GM23338 (cell line): Measurements from ENCODE around the gene PSKH1. TPM values are rescaled to one million over a fixed set of nuclear protein-coding genes. Genes with fewer than 3 reads are reported as not detected.
A peak's percentile ranks its signal among the peaks of the same experiment; 100 is the strongest.

Source experiments
- ATAC-seq: fragments of 200-7000 bp; cut with Tn5 transposase; 3 replicates; pipeline ENCODE4 v1.9.1; 2020
- DNase-seq: peaks from one replicate; pipeline ENCODE4 v3.0.0-alpha.2; 2015; ENCODE audit warnings: low spot score
- H2AFZ ChIP-seq: fragments of 200-600 bp; sonication (generic); 2 replicates; pipeline ENCODE4 v1.8.0; 2016; ENCODE audit warnings: antibody characterized with exemption, mild to moderate bottlenecking, moderate library complexity
- H3F3A ChIP-seq: fragments of 200-600 bp; sonication (generic); replicated peaks from 2 replicates; pipeline ENCODE4 v1.8.0; 2017; ENCODE audit warnings: antibody characterized with exemption, mixed run types, low read depth
- H3K27ac ChIP-seq: fragments of 200-600 bp; sonication (generic); 2 replicates; pipeline ENCODE4 v1.6.1; 2016; ENCODE audit warnings: low read depth
- H3K27me3 ChIP-seq: fragments of 200-600 bp; sonication (generic); 2 replicates; pipeline ENCODE4 v1.8.0; 2016; ENCODE audit warnings: mild to moderate bottlenecking, mixed run types, moderate library complexity; ENCODE audit not compliant: insufficient read depth
- H3K36me3 ChIP-seq: fragments of 200-600 bp; sonication (generic); 2 replicates; pipeline ENCODE4 v1.8.0; 2016; ENCODE audit warnings: mild to moderate bottlenecking; ENCODE audit not compliant: insufficient read depth
- H3K4me1 ChIP-seq: fragments of 200-600 bp; sonication (generic); 2 replicates; pipeline ENCODE4 v1.8.0; 2016; ENCODE audit warnings: mild to moderate bottlenecking, moderate library complexity; ENCODE audit not compliant: insufficient read depth
- H3K4me2 ChIP-seq: fragments of 200-600 bp; sonication (generic); 2 replicates; pipeline ENCODE4 v1.7.1; 2017; ENCODE audit warnings: mixed run types
- H3K4me3 ChIP-seq: fragments of 200-600 bp; sonication (generic); 2 replicates; pipeline ENCODE4 v1.6.1; 2016; ENCODE audit warnings: mixed run types
- H3K79me2 ChIP-seq: fragments of 200-600 bp; sonication (generic); replicated peaks from 2 replicates; pipeline ENCODE4 v1.8.0; 2017; ENCODE audit warnings: mild to moderate bottlenecking; ENCODE audit not compliant: insufficient read depth
- H3K9me2 ChIP-seq: fragments of 200-600 bp; sonication (generic); 2 replicates; pipeline ENCODE4 v1.8.0; 2017; ENCODE audit not compliant: insufficient read depth
- H4K20me1 ChIP-seq: fragments of 200-600 bp; sonication (generic); replicated peaks from 2 replicates; pipeline ENCODE4 v1.8.0; 2017; ENCODE audit warnings: mild to moderate bottlenecking; ENCODE audit not compliant: insufficient read depth
- H3K27ac Mint-ChIP-seq: 2 replicates; pipeline ENCODE4 v1.8.0; 2020; ENCODE audit warnings: inconsistent platforms, mild to moderate bottlenecking, moderate library complexity, mixed read lengths
- H3K27me3 Mint-ChIP-seq: 3 replicates; pipeline ENCODE4 v1.8.0; 2022; ENCODE audit warnings: low read depth, mild to moderate bottlenecking, moderate library complexity, mixed read lengths, inconsistent platforms; ENCODE audit not compliant: insufficient read depth, poor library complexity
- H3K36me3 Mint-ChIP-seq: 3 replicates; pipeline ENCODE4 v1.8.0; 2021; ENCODE audit warnings: low read depth, mild to moderate bottlenecking, inconsistent platforms, moderate library complexity, mixed read lengths
- H3K4me1 Mint-ChIP-seq: 3 replicates; pipeline ENCODE4 v1.8.0; 2020; ENCODE audit warnings: mild to moderate bottlenecking, inconsistent platforms, mixed read lengths
- H3K4me3 Mint-ChIP-seq: 3 replicates; pipeline ENCODE4 v1.8.0; 2021; ENCODE audit warnings: moderate library complexity, mild to moderate bottlenecking, inconsistent platforms, mixed read lengths
- H3K9me3 Mint-ChIP-seq: 3 replicates; pipeline ENCODE4 v1.8.0; 2020; ENCODE audit warnings: moderate library complexity, mild to moderate bottlenecking, inconsistent platforms, mixed read lengths
- CREB1 ChIP-seq: fragments of 250-450 bp; sonication (Bioruptor Pico); IDR thresholded peaks from 2 replicates; pipeline ENCODE4 v1.5.0; 2020; ENCODE audit warnings: low read depth, mild to moderate bottlenecking, moderate library complexity
- EZH2 ChIP-seq: fragments of 200-600 bp; sonication (generic); IDR thresholded peaks from one replicate; pipeline ENCODE4 v1.8.0; 2017; ENCODE audit warnings: antibody characterized with exemption, mild to moderate bottlenecking, low read depth; ENCODE audit not compliant: unreplicated experiment
- EZH2phosphoT487 ChIP-seq: fragments of 200-600 bp; sonication (generic); IDR thresholded peaks from one replicate; pipeline ENCODE4 v1.8.1; 2018; ENCODE audit warnings: antibody characterized with exemption; ENCODE audit not compliant: unreplicated experiment
- JUNB ChIP-seq: IDR thresholded peaks from one replicate; pipeline ENCODE4 v1.6.1; 2016; ENCODE audit warnings: antibody characterized with exemption; ENCODE audit not compliant: unreplicated experiment
- NANOG ChIP-seq: IDR thresholded peaks from 2 replicates; pipeline ENCODE4 v1.6.1; 2016; ENCODE audit warnings: antibody characterized with exemption, borderline replicate concordance
- POLR2AphosphoS5 ChIP-seq: IDR thresholded peaks from 2 replicates; pipeline ENCODE4 v1.6.1; 2016; ENCODE audit warnings: antibody characterized with exemption, low read depth
- STAT1 ChIP-seq: IDR thresholded peaks from one replicate; pipeline ENCODE4 v1.6.1; 2016; ENCODE audit warnings: antibody characterized with exemption; ENCODE audit not compliant: unreplicated experiment
- ZNF114 ChIP-seq: fragments of 250-450 bp; sonication (Bioruptor Pico); IDR thresholded peaks from 2 replicates; pipeline ENCODE4 v1.5.0; 2020; ENCODE audit warnings: mild to moderate bottlenecking, moderate library complexity
- ZNF331 ChIP-seq: fragments of 250-450 bp; sonication (Bioruptor Pico); IDR thresholded peaks from 2 replicates; pipeline ENCODE4 v1.5.0; 2020; ENCODE audit warnings: low read depth, mild to moderate bottlenecking, moderate library complexity
- polyA plus RNA-seq: library from polyadenylated mRNA; unstranded; fragments of >200 nt; fragmentation: Nextera tagmentation; extraction: Ambion mirVana; gene quantifications from 2 replicates; pipeline ENCODE4 v1.2.1, GENCODE V29; 2016
- total RNA-seq: library from RNA; depleted of rRNA; stranded (reverse); fragments of >200 nt; shearing (Covaris generic); gene quantifications from 2 replicates; pipeline ENCODE4 v1.2.3, GENCODE V29; 2014
- TF ChIP-seq, protein P1 (sequence below): IDR thresholded peaks from one replicate; pipeline ENCODE4 v1.6.1; 2018; ENCODE audit warnings: antibody characterized with exemption; ENCODE audit not compliant: unreplicated experiment
- TF ChIP-seq, protein P2 (sequence below): IDR thresholded peaks from 2 replicates; pipeline ENCODE4 v1.6.1; 2016; ENCODE audit warnings: antibody characterized with exemption
- TF ChIP-seq, protein P3 (sequence below): fragments of 250-450 bp; sonication (Bioruptor Pico); IDR thresholded peaks from 2 replicates; pipeline ENCODE4 v1.5.0; 2020; ENCODE audit warnings: mild to moderate bottlenecking, moderate library complexity
- TF ChIP-seq, protein P4 (sequence below), 2 experiments: fragments of 200-600 bp in 1 of 2; sonication (generic) in 1 of 2; conservative IDR thresholded peaks; 2 replicates each; pipeline versions ENCODE4 v1.5.1 to v1.6.1; 2016 to 2017; ENCODE audit warnings: antibody characterized with exemption in 2 of 2, low read depth in 2 of 2, mild to moderate bottlenecking in 2 of 2, moderate library complexity in 1 of 2

The PSKH1 gene
- total and polyA plus RNA-seq, 2 experiments from 2014 or later, result 14.3 to 23.9 TPM

DNA sequence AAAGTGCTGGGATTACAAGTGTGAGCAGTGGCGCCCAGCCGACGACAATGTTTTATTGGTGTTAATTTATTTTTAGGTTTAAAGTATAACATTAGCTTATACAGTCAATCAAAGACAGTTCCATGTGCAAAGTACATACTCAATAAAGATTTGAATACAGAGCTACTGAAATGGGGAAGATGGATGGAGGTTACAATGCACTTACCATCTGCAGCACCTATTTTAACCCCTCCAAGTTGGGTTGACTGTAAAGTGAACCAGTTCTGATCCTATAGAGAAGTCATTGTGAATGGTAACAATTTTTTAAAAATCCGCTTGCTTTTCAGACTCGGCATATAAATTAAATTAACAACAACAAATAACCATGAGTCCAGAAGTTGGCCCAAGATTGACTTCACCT lies 679 bp upstream of the PSKH1 start:
- no peak for TF ChIP-seq EZH2
- TF ChIP-seq, protein P1, sequence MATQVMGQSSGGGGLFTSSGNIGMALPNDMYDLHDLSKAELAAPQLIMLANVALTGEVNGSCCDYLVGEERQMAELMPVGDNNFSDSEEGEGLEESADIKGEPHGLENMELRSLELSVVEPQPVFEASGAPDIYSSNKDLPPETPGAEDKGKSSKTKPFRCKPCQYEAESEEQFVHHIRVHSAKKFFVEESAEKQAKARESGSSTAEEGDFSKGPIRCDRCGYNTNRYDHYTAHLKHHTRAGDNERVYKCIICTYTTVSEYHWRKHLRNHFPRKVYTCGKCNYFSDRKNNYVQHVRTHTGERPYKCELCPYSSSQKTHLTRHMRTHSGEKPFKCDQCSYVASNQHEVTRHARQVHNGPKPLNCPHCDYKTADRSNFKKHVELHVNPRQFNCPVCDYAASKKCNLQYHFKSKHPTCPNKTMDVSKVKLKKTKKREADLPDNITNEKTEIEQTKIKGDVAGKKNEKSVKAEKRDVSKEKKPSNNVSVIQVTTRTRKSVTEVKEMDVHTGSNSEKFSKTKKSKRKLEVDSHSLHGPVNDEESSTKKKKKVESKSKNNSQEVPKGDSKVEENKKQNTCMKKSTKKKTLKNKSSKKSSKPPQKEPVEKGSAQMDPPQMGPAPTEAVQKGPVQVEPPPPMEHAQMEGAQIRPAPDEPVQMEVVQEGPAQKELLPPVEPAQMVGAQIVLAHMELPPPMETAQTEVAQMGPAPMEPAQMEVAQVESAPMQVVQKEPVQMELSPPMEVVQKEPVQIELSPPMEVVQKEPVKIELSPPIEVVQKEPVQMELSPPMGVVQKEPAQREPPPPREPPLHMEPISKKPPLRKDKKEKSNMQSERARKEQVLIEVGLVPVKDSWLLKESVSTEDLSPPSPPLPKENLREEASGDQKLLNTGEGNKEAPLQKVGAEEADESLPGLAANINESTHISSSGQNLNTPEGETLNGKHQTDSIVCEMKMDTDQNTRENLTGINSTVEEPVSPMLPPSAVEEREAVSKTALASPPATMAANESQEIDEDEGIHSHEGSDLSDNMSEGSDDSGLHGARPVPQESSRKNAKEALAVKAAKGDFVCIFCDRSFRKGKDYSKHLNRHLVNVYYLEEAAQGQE, result no peak
- TF ChIP-seq, protein P2, sequence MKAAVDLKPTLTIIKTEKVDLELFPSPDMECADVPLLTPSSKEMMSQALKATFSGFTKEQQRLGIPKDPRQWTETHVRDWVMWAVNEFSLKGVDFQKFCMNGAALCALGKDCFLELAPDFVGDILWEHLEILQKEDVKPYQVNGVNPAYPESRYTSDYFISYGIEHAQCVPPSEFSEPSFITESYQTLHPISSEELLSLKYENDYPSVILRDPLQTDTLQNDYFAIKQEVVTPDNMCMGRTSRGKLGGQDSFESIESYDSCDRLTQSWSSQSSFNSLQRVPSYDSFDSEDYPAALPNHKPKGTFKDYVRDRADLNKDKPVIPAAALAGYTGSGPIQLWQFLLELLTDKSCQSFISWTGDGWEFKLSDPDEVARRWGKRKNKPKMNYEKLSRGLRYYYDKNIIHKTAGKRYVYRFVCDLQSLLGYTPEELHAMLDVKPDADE, result no peak
- no peak for TF ChIP-seq STAT1
- no peak for TF ChIP-seq ZNF114 (CRISPR knock-in tag)
- TF ChIP-seq, protein P3, sequence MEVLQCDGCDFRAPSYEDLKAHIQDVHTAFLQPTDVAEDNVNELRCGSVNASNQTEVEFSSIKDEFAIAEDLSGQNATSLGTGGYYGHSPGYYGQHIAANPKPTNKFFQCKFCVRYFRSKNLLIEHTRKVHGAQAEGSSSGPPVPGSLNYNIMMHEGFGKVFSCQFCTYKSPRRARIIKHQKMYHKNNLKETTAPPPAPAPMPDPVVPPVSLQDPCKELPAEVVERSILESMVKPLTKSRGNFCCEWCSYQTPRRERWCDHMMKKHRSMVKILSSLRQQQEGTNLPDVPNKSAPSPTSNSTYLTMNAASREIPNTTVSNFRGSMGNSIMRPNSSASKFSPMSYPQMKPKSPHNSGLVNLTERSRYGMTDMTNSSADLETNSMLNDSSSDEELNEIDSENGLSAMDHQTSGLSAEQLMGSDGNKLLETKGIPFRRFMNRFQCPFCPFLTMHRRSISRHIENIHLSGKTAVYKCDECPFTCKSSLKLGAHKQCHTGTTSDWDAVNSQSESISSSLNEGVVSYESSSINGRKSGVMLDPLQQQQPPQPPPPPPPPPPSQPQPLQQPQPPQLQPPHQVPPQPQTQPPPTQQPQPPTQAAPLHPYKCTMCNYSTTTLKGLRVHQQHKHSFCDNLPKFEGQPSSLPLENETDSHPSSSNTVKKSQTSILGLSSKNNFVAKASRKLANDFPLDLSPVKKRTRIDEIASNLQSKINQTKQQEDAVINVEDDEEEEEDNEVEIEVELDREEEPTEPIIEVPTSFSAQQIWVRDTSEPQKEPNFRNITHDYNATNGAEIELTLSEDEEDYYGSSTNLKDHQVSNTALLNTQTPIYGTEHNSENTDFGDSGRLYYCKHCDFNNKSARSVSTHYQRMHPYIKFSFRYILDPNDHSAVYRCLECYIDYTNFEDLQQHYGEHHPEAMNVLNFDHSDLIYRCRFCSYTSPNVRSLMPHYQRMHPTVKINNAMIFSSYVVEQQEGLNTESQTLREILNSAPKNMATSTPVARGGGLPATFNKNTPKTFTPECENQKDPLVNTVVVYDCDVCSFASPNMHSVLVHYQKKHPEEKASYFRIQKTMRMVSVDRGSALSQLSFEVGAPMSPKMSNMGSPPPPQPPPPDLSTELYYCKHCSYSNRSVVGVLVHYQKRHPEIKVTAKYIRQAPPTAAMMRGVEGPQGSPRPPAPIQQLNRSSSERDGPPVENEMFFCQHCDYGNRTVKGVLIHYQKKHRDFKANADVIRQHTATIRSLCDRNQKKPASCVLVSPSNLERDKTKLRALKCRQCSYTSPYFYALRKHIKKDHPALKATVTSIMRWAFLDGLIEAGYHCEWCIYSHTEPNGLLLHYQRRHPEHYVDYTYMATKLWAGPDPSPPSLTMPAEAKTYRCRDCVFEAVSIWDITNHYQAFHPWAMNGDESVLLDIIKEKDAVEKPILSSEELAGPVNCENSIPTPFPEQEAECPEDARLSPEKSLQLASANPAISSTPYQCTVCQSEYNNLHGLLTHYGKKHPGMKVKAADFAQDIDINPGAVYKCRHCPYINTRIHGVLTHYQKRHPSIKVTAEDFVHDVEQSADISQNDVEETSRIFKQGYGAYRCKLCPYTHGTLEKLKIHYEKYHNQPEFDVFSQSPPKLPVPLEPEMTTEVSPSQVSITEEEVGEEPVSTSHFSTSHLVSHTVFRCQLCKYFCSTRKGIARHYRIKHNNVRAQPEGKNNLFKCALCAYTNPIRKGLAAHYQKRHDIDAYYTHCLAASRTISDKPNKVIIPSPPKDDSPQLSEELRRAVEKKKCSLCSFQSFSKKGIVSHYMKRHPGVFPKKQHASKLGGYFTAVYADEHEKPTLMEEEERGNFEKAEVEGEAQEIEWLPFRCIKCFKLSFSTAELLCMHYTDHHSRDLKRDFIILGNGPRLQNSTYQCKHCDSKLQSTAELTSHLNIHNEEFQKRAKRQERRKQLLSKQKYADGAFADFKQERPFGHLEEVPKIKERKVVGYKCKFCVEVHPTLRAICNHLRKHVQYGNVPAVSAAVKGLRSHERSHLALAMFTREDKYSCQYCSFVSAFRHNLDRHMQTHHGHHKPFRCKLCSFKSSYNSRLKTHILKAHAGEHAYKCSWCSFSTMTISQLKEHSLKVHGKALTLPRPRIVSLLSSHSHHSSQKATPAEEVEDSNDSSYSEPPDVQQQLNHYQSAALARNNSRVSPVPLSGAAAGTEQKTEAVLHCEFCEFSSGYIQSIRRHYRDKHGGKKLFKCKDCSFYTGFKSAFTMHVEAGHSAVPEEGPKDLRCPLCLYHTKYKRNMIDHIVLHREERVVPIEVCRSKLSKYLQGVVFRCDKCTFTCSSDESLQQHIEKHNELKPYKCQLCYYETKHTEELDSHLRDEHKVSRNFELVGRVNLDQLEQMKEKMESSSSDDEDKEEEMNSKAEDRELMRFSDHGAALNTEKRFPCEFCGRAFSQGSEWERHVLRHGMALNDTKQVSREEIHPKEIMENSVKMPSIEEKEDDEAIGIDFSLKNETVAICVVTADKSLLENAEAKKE (CRISPR knock-in tag), result no peak
- TF ChIP-seq, protein P4, sequence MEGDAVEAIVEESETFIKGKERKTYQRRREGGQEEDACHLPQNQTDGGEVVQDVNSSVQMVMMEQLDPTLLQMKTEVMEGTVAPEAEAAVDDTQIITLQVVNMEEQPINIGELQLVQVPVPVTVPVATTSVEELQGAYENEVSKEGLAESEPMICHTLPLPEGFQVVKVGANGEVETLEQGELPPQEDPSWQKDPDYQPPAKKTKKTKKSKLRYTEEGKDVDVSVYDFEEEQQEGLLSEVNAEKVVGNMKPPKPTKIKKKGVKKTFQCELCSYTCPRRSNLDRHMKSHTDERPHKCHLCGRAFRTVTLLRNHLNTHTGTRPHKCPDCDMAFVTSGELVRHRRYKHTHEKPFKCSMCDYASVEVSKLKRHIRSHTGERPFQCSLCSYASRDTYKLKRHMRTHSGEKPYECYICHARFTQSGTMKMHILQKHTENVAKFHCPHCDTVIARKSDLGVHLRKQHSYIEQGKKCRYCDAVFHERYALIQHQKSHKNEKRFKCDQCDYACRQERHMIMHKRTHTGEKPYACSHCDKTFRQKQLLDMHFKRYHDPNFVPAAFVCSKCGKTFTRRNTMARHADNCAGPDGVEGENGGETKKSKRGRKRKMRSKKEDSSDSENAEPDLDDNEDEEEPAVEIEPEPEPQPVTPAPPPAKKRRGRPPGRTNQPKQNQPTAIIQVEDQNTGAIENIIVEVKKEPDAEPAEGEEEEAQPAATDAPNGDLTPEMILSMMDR (conservative IDR thresholded peaks at IDR 0.05; ENCODE audit: low read depth in 2 of 2), result no peak
- no peak for TF ChIP-seq NANOG
- TF ChIP-seq EZH2phosphoT487, result no peak
- no peak for TF ChIP-seq POLR2AphosphoS5
- TF ChIP-seq ZNF331 (CRISPR knock-in tag), result no peak
- TF ChIP-seq CREB1 (CRISPR knock-in tag), result no peak
- TF ChIP-seq JUNB, result no peak
- no peaks in the 10 kb centered on the region for H3K9me2 ChIP-seq
- H3K36me3 ChIP-seq, result no peaks in the 10 kb centered on the region
- Mint-ChIP-seq H3K4me1 (peaks cover 9% of the 10 kb centered on the region), H3K27ac (peak overlapping the region; percentile 95), H3K36me3 (no peaks in the 10 kb centered on the region; the same call in 2 of the 3 replicates), H3K4me3 (peak overlapping the region; percentile 97), H3K9me3 (no peaks in the 10 kb centered on the region), H3K27me3 (peaks cover 4% of the 10 kb centered on the region)
- H3F3A ChIP-seq, result peaks cover 8% of the 10 kb centered on the region; the same call in 1 of the 2 replicates
- peaks cover 14% of the 10 kb centered on the region for H3K4me1 ChIP-seq
- H3K4me3 ChIP-seq, result peak overlapping the region; percentile 48
- H3K27me3 ChIP-seq, result no peaks in the 10 kb centered on the region
- ATAC-seq, result no peak
- H3K4me2 ChIP-seq, result peak overlapping the region; percentile 71
- no peak overlapping the region for H2AFZ ChIP-seq
- no peak for DNase-seq
- H3K27ac ChIP-seq, result peak overlapping the region; percentile 72
- peaks cover 8% of the 10 kb centered on the region for H4K20me1 ChIP-seq
- peaks cover 41% of the 10 kb centered on the region for H3K79me2 ChIP-seq
